Ascending aorta (tissue), 2 donors: ENCODE measurements around the gene RIN2. TPM values are rescaled to one million over a fixed set of nuclear protein-coding genes. Genes with fewer than 3 reads are reported as not detected.

ENCODE experiments used
- DNase-seq, 2 donors: peaks; one replicate each; pipeline ENCODE4 v3.0.0-alpha.2; 2019; ENCODE audit warnings: low spot score in 2 of 2
- H3K27ac ChIP-seq, 2 donors: fragments of 200-600 bp; sonication (generic); one replicate each; pipeline ENCODE4 v1.5.1; 2016 to 2017; ENCODE audit warnings: mild to moderate bottlenecking in 1 of 2
- H3K27me3 ChIP-seq: fragments of 200-600 bp; sonication (generic); one replicate; pipeline ENCODE4 v1.5.1; 2017
- H3K36me3 ChIP-seq, 2 donors: fragments of 200-600 bp; sonication (generic); one replicate each; pipeline ENCODE4 v1.5.1; 2016
- H3K4me1 ChIP-seq, 2 donors: fragments of 200-600 bp; sonication (generic); one replicate each; pipeline ENCODE4 v1.5.1; 2016 to 2017; ENCODE audit warnings: mild to moderate bottlenecking in 1 of 2
- H3K4me3 ChIP-seq, 2 donors: fragments of 200-600 bp; sonication (generic); one replicate each; pipeline ENCODE4 v1.5.1; 2016 to 2017; ENCODE audit warnings: mild to moderate bottlenecking in 1 of 2
- H3K9me3 ChIP-seq, 2 donors: fragments of 200-600 bp; sonication (generic); one replicate each; pipeline ENCODE4 v1.5.1; 2016
- intact Hi-C: fragments of 100-400 bp; cut with DNase I; formaldehyde crosslinking; loops from one replicate; pipeline ENCODE4 v1.15.1; 2023
- total RNA-seq: library from RNA; depleted of rRNA; stranded (reverse); fragments of >200 nt; gene quantifications from one replicate; pipeline ENCODE4 v1.1.0, GENCODE V29; 2016
- TF ChIP-seq, protein P1 (sequence below), 3 experiments: fragments of 200-600 bp in 2 of 3; fragments of 450-650 bp in 1 of 3; sonication (generic) in 2 of 3; IDR thresholded peaks; one replicate each; pipeline ENCODE4 v1.5.1; 2016 to 2019; ENCODE audit warnings: antibody characterized with exemption in 3 of 3, mild to moderate bottlenecking in 1 of 3, moderate library complexity in 1 of 3

RIN2 gene, protein sequence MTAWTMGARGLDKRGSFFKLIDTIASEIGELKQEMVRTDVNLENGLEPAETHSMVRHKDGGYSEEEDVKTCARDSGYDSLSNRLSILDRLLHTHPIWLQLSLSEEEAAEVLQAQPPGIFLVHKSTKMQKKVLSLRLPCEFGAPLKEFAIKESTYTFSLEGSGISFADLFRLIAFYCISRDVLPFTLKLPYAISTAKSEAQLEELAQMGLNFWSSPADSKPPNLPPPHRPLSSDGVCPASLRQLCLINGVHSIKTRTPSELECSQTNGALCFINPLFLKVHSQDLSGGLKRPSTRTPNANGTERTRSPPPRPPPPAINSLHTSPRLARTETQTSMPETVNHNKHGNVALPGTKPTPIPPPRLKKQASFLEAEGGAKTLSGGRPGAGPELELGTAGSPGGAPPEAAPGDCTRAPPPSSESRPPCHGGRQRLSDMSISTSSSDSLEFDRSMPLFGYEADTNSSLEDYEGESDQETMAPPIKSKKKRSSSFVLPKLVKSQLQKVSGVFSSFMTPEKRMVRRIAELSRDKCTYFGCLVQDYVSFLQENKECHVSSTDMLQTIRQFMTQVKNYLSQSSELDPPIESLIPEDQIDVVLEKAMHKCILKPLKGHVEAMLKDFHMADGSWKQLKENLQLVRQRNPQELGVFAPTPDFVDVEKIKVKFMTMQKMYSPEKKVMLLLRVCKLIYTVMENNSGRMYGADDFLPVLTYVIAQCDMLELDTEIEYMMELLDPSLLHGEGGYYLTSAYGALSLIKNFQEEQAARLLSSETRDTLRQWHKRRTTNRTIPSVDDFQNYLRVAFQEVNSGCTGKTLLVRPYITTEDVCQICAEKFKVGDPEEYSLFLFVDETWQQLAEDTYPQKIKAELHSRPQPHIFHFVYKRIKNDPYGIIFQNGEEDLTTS
- 45.7 TPM for total RNA-seq

DNA sequence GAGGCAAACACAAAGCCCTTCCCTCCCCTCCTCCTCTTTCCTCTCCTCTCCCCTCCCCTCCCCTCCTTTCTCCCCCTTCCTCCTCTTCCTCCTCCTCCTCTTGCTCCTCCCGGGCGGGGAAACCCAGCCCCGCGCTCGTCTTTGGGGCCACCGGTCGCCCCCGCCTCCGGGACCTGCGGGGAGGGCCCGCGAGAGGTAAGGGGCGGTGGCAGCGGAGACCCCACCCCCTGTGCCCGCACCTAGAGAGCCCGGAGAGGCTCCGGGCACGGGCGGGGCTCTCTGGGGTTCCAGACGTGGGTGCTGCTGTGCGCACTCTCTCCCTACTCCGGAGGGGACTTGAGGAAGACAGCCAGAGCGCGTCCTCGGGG, at the start of gene RIN2:
Gene RIN2, plus strand, starts transcription at position 126 of the 368 bp plus-strand sequence. CDS start 131,344 bp downstream, outside the sequence.
- Histone ChIP-seq H3K27me3 (no peaks in the 10 kb centered on the region), H3K9me3 (no peaks in the 10 kb centered on the region), H3K27ac (peak within 1 kb of the TSS; percentile 97), H3K36me3 (no peaks in the 10 kb centered on the region), H3K4me1 (peaks cover 5 to 17% of the 10 kb centered on the region in 2 donors), H3K4me3 (peak within 1 kb of the TSS; percentile 92 to 97)
- DNase-seq, result no peak
- TF ChIP-seq, protein P1, sequence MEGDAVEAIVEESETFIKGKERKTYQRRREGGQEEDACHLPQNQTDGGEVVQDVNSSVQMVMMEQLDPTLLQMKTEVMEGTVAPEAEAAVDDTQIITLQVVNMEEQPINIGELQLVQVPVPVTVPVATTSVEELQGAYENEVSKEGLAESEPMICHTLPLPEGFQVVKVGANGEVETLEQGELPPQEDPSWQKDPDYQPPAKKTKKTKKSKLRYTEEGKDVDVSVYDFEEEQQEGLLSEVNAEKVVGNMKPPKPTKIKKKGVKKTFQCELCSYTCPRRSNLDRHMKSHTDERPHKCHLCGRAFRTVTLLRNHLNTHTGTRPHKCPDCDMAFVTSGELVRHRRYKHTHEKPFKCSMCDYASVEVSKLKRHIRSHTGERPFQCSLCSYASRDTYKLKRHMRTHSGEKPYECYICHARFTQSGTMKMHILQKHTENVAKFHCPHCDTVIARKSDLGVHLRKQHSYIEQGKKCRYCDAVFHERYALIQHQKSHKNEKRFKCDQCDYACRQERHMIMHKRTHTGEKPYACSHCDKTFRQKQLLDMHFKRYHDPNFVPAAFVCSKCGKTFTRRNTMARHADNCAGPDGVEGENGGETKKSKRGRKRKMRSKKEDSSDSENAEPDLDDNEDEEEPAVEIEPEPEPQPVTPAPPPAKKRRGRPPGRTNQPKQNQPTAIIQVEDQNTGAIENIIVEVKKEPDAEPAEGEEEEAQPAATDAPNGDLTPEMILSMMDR (IDR thresholded peaks at IDR 0.05), result no peak
- intact Hi-C loops, result loop anchor here (1.0 to 5.0 kb wide), 3 partner anchors 23 to 129 kb away; no protein-coding TSS in a partner anchor

- Histone ChIP-seq H3K4me1 (peaks cover 0 to 6% of the 10 kb centered on the region in 2 donors), H3K27me3 (no peaks in the 10 kb centered on the region), H3K27ac (no peak overlapping the region), H3K36me3 (no peaks in the 10 kb centered on the region), H3K9me3 (no peaks in the 10 kb centered on the region), H3K4me3 (no peak overlapping the region)
- peak in 1 of 2 donors; percentile 8 for DNase-seq
- TF ChIP-seq, protein P1 (IDR thresholded peaks at IDR 0.05), result no peak
- intact Hi-C loops, result no loop called here
Measured at GRCh38 chr20:19709635-19710335, 48.3 kb upstream of the RIN2 start.

GRCh38 chr20:19710336-19711120, 47.5 kb upstream of the RIN2 start:
- intact Hi-C loops, result no loop called here
- Histone ChIP-seq H3K27me3 (no peaks in the 10 kb centered on the region), H3K4me1 (peaks cover 0 to 6% of the 10 kb centered on the region in 2 donors), H3K4me3 (no peak overlapping the region), H3K36me3 (no peaks in the 10 kb centered on the region), H3K27ac (no peak overlapping the region), H3K9me3 (no peaks in the 10 kb centered on the region)
- TF ChIP-seq, protein P1 (IDR thresholded peaks at IDR 0.05), result no peak
- peak in 1 of 2 donors; percentile 22 for DNase-seq

DNA sequence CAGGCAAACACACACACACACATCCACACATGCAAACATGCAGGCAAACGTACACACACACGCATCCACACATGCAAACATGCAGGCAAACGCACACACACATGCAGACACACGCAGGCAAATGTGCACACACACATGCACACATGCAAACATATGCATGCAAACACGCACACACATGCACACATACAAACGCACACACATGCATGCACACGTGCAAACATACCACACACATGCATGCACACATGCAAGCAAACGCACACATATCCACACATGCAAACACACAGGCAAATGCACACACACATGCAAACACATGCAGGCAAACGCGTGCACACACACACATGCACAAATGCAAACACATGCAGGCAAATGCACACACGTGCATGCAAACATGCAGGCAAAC, 46.9 kb upstream of the RIN2 start:
- no peak overlapping the region for H3K27ac ChIP-seq
- peaks cover 0 to 6% of the 10 kb centered on the region in 2 donors for H3K4me1 ChIP-seq
- no peaks in the 10 kb centered on the region for H3K36me3 ChIP-seq
- DNase-seq, result peak in 1 of 2 donors; percentile 34
- intact Hi-C loops, result no loop called here
- TF ChIP-seq, protein P1 (IDR thresholded peaks at IDR 0.05), result no peak
- H3K4me3 ChIP-seq, result no peak overlapping the region
- H3K9me3 ChIP-seq, result no peaks in the 10 kb centered on the region
- no peaks in the 10 kb centered on the region for H3K27me3 ChIP-seq
